C4-2B (cell line): Measurements from ENCODE around the gene ZNF710.

Source experiments
- H3K27ac ChIP-seq: fragments of 450-650 bp; 2 replicates; pipeline ENCODE4 v1.5.1; 2017
- CTCF ChIP-seq: fragments of 450-650 bp; conservative IDR thresholded peaks from 2 replicates; pipeline ENCODE4 v1.5.1; 2017; ENCODE audit warnings: mild to moderate bottlenecking
- ZFX ChIP-seq: fragments of 450-650 bp; IDR thresholded peaks from 2 replicates; pipeline ENCODE4 v1.6.1; 2017

Gene ZNF710

GRCh38 chr15:90028376-90028944 is 27.3 kb downstream of the ZNF710 start:
- H3K27ac ChIP-seq, result no peak overlapping the region
- no peak for TF ChIP-seq ZFX
- no peak for TF ChIP-seq CTCF

GRCh38 chr15:90029024-90029423 is 27.9 kb downstream of the ZNF710 start:
- TF ChIP-seq CTCF (no peak), ZFX (no peak)
- H3K27ac ChIP-seq, result no peak overlapping the region

GRCh38 chr15:90030376-90030775 is 29.3 kb downstream of the ZNF710 start:
- TF ChIP-seq ZFX (no peak), CTCF (no peak)
- no peak overlapping the region for H3K27ac ChIP-seq

GRCh38 chr15:90031231-90031791 is 30.2 kb downstream of the ZNF710 start:
- TF ChIP-seq ZFX, result no peak
- TF ChIP-seq CTCF, result no peak
- H3K27ac ChIP-seq, result peak overlapping the region; percentile 25; the same call in 1 of the 2 replicates

GRCh38 chr15:90033006-90033405 is 31.9 kb downstream of the ZNF710 start:
- no peak overlapping the region for H3K27ac ChIP-seq
- no peak for TF ChIP-seq CTCF

GRCh38 chr15:90033448-90033847 is 32.3 kb downstream of the ZNF710 start:
- H3K27ac ChIP-seq, result no peak overlapping the region
- TF ChIP-seq CTCF (no peak), ZFX (no peak)

GRCh38 chr15:90035095-90035839 is 34.1 kb downstream of the ZNF710 start:
- no peak for TF ChIP-seq ZFX
- no peak for TF ChIP-seq CTCF
- peak overlapping the region; percentile 60 for H3K27ac ChIP-seq
